GM10248 (cell line): ENCODE results near the gene ETFB.
A peak's percentile ranks its signal among the peaks of the same experiment; 100 is the strongest.
"Not testable (repeated sequence)": the region's sequence is repeated elsewhere in the genome, so short reads cannot be mapped to it uniquely, and the experiment has no call there.

Source experiments
- CTCF ChIA-PET: fragments of 300-600 bp; sonication (Branson Sonifier 250); formaldehyde crosslinking; extraction: SDS; loops from one replicate; lab custom pipeline; 2021; ENCODE audit warnings: antibody characterized with exemption; lab: Yijun Ruan, JAX
- POLR2A ChIA-PET: fragments of 350-650 bp; sonication (Branson Sonifier 250); formaldehyde crosslinking; extraction: SDS; loops from one replicate; lab custom pipeline; 2020; ENCODE audit warnings: antibody characterized with exemption; lab: Yijun Ruan, JAX
- DNase-seq: peaks from one replicate; pipeline ENCODE4 v3.0.0; 2012; ENCODE audit errors: extremely low spot score
- CTCF ChIP-seq: IDR thresholded peaks from 2 replicates; pipeline ENCODE4 v1.5.1; 2012; ENCODE audit warnings: mild to moderate bottlenecking, low read depth; ENCODE audit errors: extremely low read depth, missing control alignments, control extremely low read depth

Gene ETFB

GRCh38 chr19:51365965-51366388 lies at the start of gene ETFB:
ETFB (minus strand) TSS chr19:51366388; CDS start chr19:51366326, 62 bp downstream.
- DNase-seq, result no peak
- CTCF ChIA-PET, result interaction anchor here (0.9 to 2.1 kb wide), 5 partner anchors 11 to 295 kb away, joined by 3 to 8 read pairs (median 4); partner anchors contain the start of gene SIGLEC10
- POLR2A ChIA-PET, result interaction anchor here (0.8 to 0.9 kb wide), 2 partner anchors 28 to 564 kb away, joined by 3 to 4 read pairs; no protein-coding TSS in a partner anchor
- TF ChIP-seq CTCF, result no peak

GRCh38 chr19:51415187-51415586 lies 49.0 kb upstream of the ETFB start:
- CTCF ChIA-PET, result interaction anchor here (13.4 kb wide), 1 partner anchor 16 kb away, joined by 168 read pairs; no protein-coding TSS in a partner anchor
- no peak for TF ChIP-seq CTCF
- no peak for DNase-seq
- POLR2A ChIA-PET, result no interaction called here

GRCh38 chr19:51410950-51411748 lies 45.0 kb upstream of the ETFB start:
- no peak for TF ChIP-seq CTCF
- ChIA-PET CTCF (interaction anchor here (3.2 to 5.2 kb wide), 2 partner anchors 9 to 12 kb away, joined by 18 to 62 read pairs; partner anchors contain the start of gene SIGLEC10), POLR2A (no interaction called here)
- DNase-seq, result no peak

GRCh38 chr19:51407511-51408131 lies 41.4 kb upstream of the ETFB start:
- peak; percentile 56 for DNase-seq
- ChIA-PET CTCF (interaction anchor here (1.2 to 5.2 kb wide), 8 partner anchors 10 to 107 kb away, joined by 3 to 62 read pairs (median 5); partner anchors contain the start of genes SIGLEC10 and VSIG10L), POLR2A (no interaction called here)
- peak; percentile 32 for TF ChIP-seq CTCF

GRCh38 chr19:51402117-51402516 lies 35.9 kb upstream of the ETFB start:
- CTCF ChIA-PET, result interaction anchor here (1.2 to 11.8 kb wide), 2 partner anchors 17 to 38 kb away, joined by 4 to 168 read pairs; partner anchors contain the start of gene SIGLEC10

GRCh38 chr19:51399936-51400335 lies 33.7 kb upstream of the ETFB start:
- CTCF ChIA-PET, result interaction anchor here (1.2 to 11.8 kb wide), 6 partner anchors 7 to 62 kb away, joined by 3 to 168 read pairs (median 30); partner anchors contain the start of genes C19orf84 and SIGLEC10

More at GRCh38 chr19:51402117-51402516, 35.9 kb upstream of the ETFB start:
- POLR2A ChIA-PET, result no interaction called here
- no peak for DNase-seq
- no peak for TF ChIP-seq CTCF

More at GRCh38 chr19:51399936-51400335, 33.7 kb upstream of the ETFB start:
- POLR2A ChIA-PET, DNase-seq: not testable (repeated sequence)
